ENCODE results near the gene CDCA8.
"Not testable (repeated sequence)": the region's sequence is repeated elsewhere in the genome, so short reads cannot be mapped to it uniquely, and the experiment has no call there.

The CDCA8 gene

GRCh38 chr1:37673920-37674319, 18.4 kb upstream of the CDCA8 start:
- DNase-seq (ENCODE audit: low read depth), result peak; percentile 46

DNA sequence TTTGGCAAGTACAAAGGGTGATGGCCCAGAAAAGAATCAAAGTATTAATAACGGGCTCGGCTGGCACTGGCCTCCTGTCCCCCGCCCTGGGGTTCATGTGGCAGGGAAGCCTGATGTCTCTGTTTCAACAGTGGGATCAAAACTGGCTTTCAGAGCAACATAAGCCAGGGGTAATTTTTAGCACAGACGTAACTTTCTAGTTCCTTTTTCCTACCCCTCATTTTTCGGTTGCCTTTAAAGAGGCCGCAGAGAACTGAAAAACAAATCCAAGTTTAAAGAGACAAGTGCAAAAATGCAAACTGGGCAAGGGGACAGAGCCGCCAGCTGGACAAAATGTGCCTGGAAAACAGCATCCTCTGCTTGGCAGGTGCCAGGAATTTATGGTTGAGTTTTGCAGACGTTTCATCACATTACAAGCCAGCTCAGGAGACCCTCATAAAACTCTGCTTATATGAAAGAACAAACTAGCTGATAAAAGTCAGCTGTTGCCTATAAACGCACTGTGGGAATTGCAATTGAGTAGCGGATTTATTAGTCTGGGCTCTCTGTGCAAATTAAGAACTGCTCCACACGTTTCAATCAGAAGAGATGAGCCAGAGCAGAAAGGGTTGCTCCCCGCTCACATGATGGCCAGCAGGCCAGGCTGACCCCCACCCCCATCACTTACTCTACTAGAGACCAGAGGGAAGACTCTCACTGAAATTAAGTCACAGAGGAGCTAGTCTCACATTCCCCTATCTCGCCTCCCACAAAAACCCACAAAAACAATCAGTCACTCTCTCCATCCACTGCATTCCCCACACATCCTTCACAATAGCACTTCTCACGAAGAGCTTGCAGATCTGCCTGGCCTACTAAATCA, 15.8 kb upstream of the CDCA8 start:
- no peak for DNase-seq (ENCODE audit: low read depth)

- no peak for DNase-seq (ENCODE audit: low read depth)
Observed at GRCh38 chr1:37677143-37677439, 15.2 kb upstream of the CDCA8 start.

- no peak for DNase-seq (ENCODE audit: low read depth)
Observed at GRCh38 chr1:37677808-37678207, 14.5 kb upstream of the CDCA8 start.

DNA sequence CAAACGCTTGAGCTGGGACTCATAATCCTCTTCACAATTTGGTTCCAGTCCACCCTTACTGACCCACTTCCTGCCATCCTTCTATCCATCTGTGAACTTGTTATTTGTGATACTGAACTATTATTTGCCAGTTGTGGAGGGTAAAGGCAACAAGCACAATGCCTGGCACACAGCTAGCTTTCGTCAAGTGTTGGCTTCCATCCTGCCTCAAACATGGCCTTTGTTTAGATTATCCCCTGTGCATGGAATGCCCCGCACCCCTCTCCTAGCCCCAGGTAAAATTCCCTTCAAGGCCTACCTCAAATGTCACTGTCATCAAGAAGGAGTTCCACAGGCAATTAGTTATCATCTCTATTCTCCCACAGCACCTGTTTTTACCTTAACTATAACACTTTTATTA, 11.4 kb upstream of the CDCA8 start:
- DNase-seq (ENCODE audit: low read depth), result no peak

DNA sequence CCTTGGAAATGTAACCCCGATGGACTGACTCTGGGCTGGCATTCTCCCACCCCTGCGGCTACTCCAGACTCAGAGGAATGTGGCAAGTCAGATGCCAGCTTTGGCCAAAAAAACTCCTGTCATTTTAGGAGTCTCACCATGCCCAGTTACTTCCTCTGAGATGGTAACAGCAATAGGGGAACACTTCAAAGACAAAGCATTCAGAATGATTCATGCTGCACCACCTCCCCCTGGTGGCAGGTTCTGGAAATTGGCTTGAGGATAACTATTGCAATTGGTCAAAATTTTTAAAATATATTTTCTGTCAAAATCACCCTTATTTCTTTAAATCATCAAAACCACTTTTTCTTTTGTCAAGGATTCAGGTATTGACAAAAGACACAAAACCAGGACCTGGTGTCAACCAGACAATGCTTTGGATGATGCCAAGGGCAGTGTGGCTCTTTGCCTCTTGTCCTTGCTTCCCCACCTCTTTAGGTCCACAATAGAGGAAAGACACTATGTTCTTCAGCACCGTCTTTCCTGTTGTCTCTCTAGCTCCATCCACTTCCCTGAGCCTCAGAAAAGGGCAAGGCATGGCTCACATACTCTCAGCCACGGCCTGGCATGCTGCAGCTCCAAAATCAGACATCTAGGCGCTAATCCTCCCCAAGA, 9.9 kb upstream of the CDCA8 start:
- peak; percentile 62 for DNase-seq (ENCODE audit: low read depth)

- not testable (repeated sequence) for DNase-seq (ENCODE audit: low read depth)
Observed at GRCh38 chr1:37684182-37684581, 8.1 kb upstream of the CDCA8 start.

GRCh38 chr1:37685722-37686121, 6.6 kb upstream of the CDCA8 start:
- no peak for DNase-seq (ENCODE audit: low read depth)

DNA sequence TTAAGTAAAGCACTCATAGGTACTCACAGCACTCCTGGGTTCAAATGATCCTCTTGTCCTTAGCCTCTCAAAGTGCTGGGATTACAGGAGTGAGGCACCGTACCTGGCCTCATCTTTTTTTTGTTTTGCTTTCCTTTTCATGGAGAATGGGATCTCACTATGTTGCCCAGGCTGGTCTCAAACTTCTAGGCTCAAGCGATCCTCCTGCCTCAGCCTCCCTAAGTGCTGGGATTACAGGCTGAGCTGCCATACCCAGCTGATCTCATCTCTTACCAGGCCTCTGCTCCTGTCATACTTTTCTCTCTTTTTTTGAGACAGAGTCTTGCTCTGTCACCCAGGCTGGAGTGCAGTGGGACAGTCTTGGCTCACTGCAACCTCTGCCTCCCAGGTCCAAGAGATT, 4.6 kb upstream of the CDCA8 start:
- DNase-seq (ENCODE audit: low read depth), result not testable (repeated sequence)

GRCh38 chr1:37688926-37689325, 3.4 kb upstream of the CDCA8 start:
- no peak for DNase-seq (ENCODE audit: low read depth)

- no peak for DNase-seq (ENCODE audit: low read depth)
Observed at GRCh38 chr1:37691497-37692077, 729 bp upstream of the CDCA8 start.

- no peak for DNase-seq (ENCODE audit: low read depth)
Observed at GRCh38 chr1:37692834-37693175, 489 bp downstream of the CDCA8 start.

- DNase-seq (ENCODE audit: low read depth), result no peak
Observed at GRCh38 chr1:37697090-37697489, 4.8 kb downstream of the CDCA8 start.

DNA sequence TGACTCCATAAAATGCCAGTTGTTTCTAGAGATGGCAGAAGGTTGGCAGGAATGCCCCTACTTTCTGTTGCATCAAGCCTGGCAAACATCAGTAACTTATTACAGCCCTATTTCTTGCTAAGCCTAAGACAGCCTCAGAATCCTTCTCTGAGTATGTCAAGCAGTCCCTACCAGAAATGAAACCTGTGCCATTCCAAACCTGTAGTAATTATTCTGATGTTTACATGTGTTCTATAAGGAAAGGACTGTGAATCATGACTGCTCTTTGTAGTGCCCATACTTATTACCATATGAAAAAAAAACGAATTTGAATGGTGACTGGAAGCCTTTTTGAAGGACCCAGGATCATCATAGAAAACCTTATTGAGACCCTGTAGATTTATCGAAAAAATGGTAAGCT, 5.4 kb downstream of the CDCA8 start:
- no peak for DNase-seq (ENCODE audit: low read depth)

GRCh38 chr1:37699147-37699546, 6.8 kb downstream of the CDCA8 start:
- no peak for DNase-seq (ENCODE audit: low read depth)

DNA sequence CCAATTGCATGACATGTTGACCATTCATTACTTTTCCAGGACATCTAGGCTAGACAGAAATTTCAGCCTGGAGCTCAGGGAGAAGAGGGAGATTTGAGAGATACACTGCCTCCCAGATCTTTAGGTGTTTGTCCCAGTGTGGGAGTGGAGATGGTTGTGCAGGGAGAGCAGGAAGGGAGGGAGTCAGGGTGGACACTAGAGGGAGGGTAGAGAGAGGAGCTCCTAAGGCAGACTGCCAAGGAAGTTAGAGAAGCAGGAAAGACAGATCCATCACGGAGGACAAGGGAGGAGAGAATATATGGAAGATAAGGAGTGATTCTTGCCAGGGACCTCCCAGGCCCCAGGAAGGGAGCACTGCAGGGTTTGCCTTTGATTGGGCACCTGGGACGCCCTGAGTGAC, 8.7 kb downstream of the CDCA8 start:
- no peak for DNase-seq (ENCODE audit: low read depth)

DNA sequence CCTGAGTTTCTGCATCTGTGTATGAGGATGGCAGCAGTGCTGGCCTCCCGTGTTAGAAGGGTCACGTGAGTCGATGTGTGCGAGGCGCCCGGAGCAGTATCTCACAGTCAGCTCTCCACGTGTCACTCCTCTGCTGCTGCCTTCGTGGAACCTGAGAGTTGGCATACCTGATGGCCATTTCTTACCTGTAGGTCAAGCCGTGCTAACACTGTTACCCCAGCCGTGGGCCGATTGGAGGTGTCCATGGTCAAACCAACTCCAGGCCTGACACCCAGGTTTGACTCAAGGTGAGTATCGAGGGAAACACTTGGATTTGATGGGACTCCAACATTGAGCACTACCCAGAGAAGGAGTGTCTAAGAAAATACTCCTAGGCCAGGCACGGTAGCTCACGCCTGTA, 10.7 kb downstream of the CDCA8 start:
- DNase-seq (ENCODE audit: low read depth), result no peak

- no peak for DNase-seq (ENCODE audit: low read depth)
Observed at GRCh38 chr1:37704966-37705365, 12.7 kb downstream of the CDCA8 start.

DNA sequence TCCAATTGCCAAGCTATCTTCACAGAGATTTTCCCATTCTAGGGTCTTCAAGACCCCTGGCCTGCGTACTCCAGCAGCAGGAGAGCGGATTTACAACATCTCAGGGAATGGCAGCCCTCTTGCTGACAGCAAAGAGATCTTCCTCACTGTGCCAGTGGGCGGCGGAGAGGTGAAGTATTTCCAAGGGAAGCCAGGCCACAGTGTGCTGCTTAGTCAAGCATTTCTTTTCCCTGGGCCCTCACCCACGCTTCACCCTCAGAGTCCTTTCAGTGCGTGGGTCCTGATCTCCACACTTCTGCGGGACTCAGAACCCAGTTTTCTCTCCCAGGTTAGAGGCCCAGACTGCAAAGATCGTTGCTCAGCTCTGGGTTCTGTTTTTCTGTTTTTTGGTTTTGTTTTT, 13.1 kb downstream of the CDCA8 start:
- no peak for DNase-seq (ENCODE audit: low read depth)

DNA sequence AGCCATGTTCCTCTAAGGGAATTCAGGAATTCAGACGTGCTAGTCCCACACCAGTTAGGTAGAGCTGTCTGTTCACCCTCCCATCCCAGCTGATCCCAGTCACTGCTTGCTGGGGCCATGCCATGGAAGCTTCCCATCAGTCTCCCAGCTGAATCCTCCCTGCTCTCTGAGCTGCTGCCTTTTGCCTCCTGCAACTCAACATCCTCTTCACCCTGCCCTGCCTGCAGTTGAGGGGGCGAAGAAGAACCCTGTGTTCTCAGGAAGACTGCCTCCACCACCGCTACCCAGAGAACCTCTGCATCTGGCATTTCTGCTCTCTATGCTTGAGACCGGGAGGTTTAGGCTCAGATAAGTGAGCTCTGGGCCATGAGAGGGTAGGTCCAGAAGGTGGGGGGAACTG, 16.2 kb downstream of the CDCA8 start:
- DNase-seq (ENCODE audit: low read depth), result no peak

- no peak for DNase-seq (ENCODE audit: low read depth)
Observed at GRCh38 chr1:37714226-37714625, 21.9 kb downstream of the CDCA8 start.

- DNase-seq (ENCODE audit: low read depth), result no peak
Observed at GRCh38 chr1:37714689-37715088, 22.4 kb downstream of the CDCA8 start.

DNA sequence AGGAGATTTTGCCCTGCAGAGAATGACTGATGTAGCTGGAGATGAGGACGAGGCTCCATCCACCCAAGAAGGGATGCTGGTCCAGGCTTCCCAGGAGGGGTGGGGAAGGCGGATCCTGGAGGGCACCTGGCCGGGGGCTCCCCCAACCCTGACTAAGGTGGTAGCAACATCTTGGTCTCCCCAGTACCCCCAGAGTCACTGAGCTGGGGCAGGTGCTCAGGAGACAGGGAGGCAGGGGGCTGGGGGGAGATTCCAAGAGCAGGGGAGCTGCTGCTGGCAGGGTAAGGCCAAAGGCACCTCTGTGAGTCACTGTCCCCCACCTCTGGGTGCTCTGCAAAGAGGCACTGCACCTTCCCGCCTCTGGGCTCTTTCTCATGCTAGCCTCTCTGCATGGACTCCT, 24.0 kb downstream of the CDCA8 start:
- no peak for DNase-seq (ENCODE audit: low read depth)

- DNase-seq (ENCODE audit: low read depth), result no peak
Observed at GRCh38 chr1:37717631-37718030, 25.3 kb downstream of the CDCA8 start.
